HepG2 (cell line): ENCODE results near the gene GUCA1A. TPM values are rescaled to one million over a fixed set of nuclear protein-coding genes. Genes with fewer than 3 reads are reported as not detected.

ENCODE experiments used
- ATAC-seq: fragments of 200-7000 bp; cut with Tn5 transposase; 3 replicates; pipeline ENCODE4 v1.9.1; 2020; ENCODE audit warnings: mild to moderate bottlenecking, moderate library complexity
- BruUV-seq: library from RNA; stranded (reverse); fragments of 400-500 nt; replicated peaks from 2 replicates; lab custom pipeline; 2021; lab: Mats Ljungman, UMichigan
- CTCF ChIA-PET: fragments of 300-600 bp; formaldehyde crosslinking; extraction: SDS; loops from one replicate; lab custom pipeline; 2021; ENCODE audit warnings: low total read pairs, inconsistent platforms, low intra/inter-chr PET ratio; lab: Yijun Ruan, JAX
- POLR2A ChIA-PET: fragments of 350-600 bp; sonication (Branson Sonifier 250); formaldehyde crosslinking; loops from one replicate; lab custom pipeline; 2020; ENCODE audit warnings: antibody characterized with exemption, inconsistent platforms; lab: Yijun Ruan, JAX
- DNase-seq: peaks from one replicate; pipeline ENCODE4 v3.0.0-alpha.2; 2015; ENCODE audit warnings: low spot score
- FAIRE-seq: peaks from 3 replicates; lab custom pipeline; 2011; peaks lifted over from hg19 to GRCh38; lab: Jason Lieb, UNC
- H2AFZ ChIP-seq: one replicate; pipeline ENCODE4 v1.6.1; 2011; ENCODE audit warnings: low read length, inconsistent platforms
- H3K27ac ChIP-seq: fragments of 300-600 bp; 3 replicates; pipeline ENCODE4 v1.8.0; 2011; ENCODE audit warnings: mixed run types, mild to moderate bottlenecking, mixed read lengths, low read length, inconsistent platforms; ENCODE audit not compliant: insufficient read depth; ENCODE audit errors: extremely low read length
- H3K27me3 ChIP-seq, 2 experiments: fragments of 200-600 bp in 1 of 2; 2 replicates in 1 of 2; 3 replicates in 1 of 2; pipeline versions ENCODE4 v1.6.0 to v1.8.0; 2011; ENCODE audit warnings: low read length in 2 of 2, mild to moderate bottlenecking in 2 of 2, moderate library complexity in 2 of 2, inconsistent platforms in 1 of 2; ENCODE audit not compliant: insufficient read depth in 2 of 2, control insufficient read depth in 1 of 2
- H3K36me3 ChIP-seq, 2 experiments: fragments of 200-600 bp in 1 of 2; replicated peaks in 1 of 2; 2 replicates in 1 of 2; 3 replicates in 1 of 2; pipeline versions ENCODE4 v1.5.1 to v1.8.0; 2011; ENCODE audit warnings: low read length in 2 of 2, inconsistent platforms in 1 of 2; ENCODE audit not compliant: insufficient read depth in 2 of 2, control insufficient read depth in 1 of 2
- H3K4me1 ChIP-seq: 2 replicates; pipeline ENCODE4 v1.5.1; 2012; ENCODE audit warnings: low read length, inconsistent platforms; ENCODE audit not compliant: insufficient read depth
- H3K4me2 ChIP-seq: 2 replicates; pipeline ENCODE4 v1.6.0; 2011; ENCODE audit warnings: low read depth, low read length, inconsistent platforms
- H3K4me3 ChIP-seq, 3 experiments: fragments of 200-600 bp in 1 of 3; sonication (generic), shearing (Covaris generic) in 1 of 3; replicated peaks in 1 of 3; 2 replicates each; pipeline ENCODE4 v1.5.1; 2011 to 2016; ENCODE audit warnings: low read length in 3 of 3, inconsistent platforms in 2 of 3, low read depth in 2 of 3, mild to moderate bottlenecking in 2 of 3, control low read depth in 1 of 3, mixed read lengths in 1 of 3; ENCODE audit not compliant: insufficient read depth in 1 of 3
- H3K79me2 ChIP-seq: one replicate; pipeline ENCODE4 v1.6.1; 2011; ENCODE audit warnings: low read length, inconsistent platforms; ENCODE audit not compliant: insufficient read depth
- H3K9ac ChIP-seq: 2 replicates; pipeline ENCODE4 v1.6.0; 2011; ENCODE audit warnings: mild to moderate bottlenecking, low read depth, low read length, inconsistent platforms; ENCODE audit not compliant: insufficient read depth
- H3K9me3 ChIP-seq: 2 replicates; pipeline ENCODE4 v1.5.1; 2012; ENCODE audit warnings: mild to moderate bottlenecking, low read length
- H4K20me1 ChIP-seq: 2 replicates; pipeline ENCODE4 v1.6.0; 2011; ENCODE audit warnings: inconsistent platforms, mild to moderate bottlenecking, low read length, moderate library complexity; ENCODE audit not compliant: insufficient read depth
- GABPB1 ChIP-seq: IDR thresholded peaks from 2 replicates; pipeline ENCODE4 v1.6.1; 2016; ENCODE audit warnings: mild to moderate bottlenecking, missing genetic modification reagents, moderate library complexity, missing compliant biosample characterization
- NPAS2 ChIP-seq: sonication (generic); formaldehyde crosslinking; IDR thresholded peaks from 2 replicates; pipeline ENCODE4 v1.8.0; 2022; ENCODE audit warnings: mild to moderate bottlenecking, missing genetic modification reagents, borderline replicate concordance
- PLRG1 ChIP-seq: fragments of 450-650 bp; conservative IDR thresholded peaks from 2 replicates; pipeline ENCODE4 v1.6.1; 2016
- RBM22 ChIP-seq: fragments of 200-400 bp; formaldehyde crosslinking; optimal IDR thresholded peaks from 2 replicates; pipeline ENCODE3; 2017; ENCODE audit warnings: mild to moderate bottlenecking, low read length, moderate library complexity
- RFX5 ChIP-seq: IDR thresholded peaks from 2 replicates; pipeline ENCODE4 v1.6.1; 2011; ENCODE audit warnings: low read depth, low read length, improper control_type of control experiment
- ZFX ChIP-seq: sonication (generic); formaldehyde crosslinking; IDR thresholded peaks from 2 replicates; pipeline ENCODE4 v1.4.0; 2020; ENCODE audit warnings: mild to moderate bottlenecking, low read depth, missing genetic modification reagents, moderate library complexity
- ZNF460 ChIP-seq: sonication (generic); formaldehyde crosslinking; IDR thresholded peaks from 2 replicates; pipeline ENCODE4 v1.5.1; 2020; ENCODE audit warnings: missing genetic modification reagents, mild to moderate bottlenecking, borderline replicate concordance
- ZNF629 ChIP-seq: sonication (generic); formaldehyde crosslinking; conservative IDR thresholded peaks from 2 replicates; pipeline ENCODE4 v1.5.0; 2020; ENCODE audit warnings: missing genetic modification reagents
- ZNF746 ChIP-seq: sonication (generic); formaldehyde crosslinking; IDR thresholded peaks from 2 replicates; pipeline ENCODE4 v1.8.0; 2022; ENCODE audit warnings: mild to moderate bottlenecking, missing genetic modification reagents
- ZNF816 ChIP-seq: sonication (generic); formaldehyde crosslinking; IDR thresholded peaks from 2 replicates; pipeline ENCODE4 v1.8.0; 2022; ENCODE audit warnings: missing genetic modification reagents, mild to moderate bottlenecking, borderline replicate concordance
- whole genome bisulfite sequencing: methylation state at CpG from one replicate; pipeline ENCODE4 v1.1.6; 2017; ENCODE audit warnings: low lambda C conversion rate; 5-methylcytosine and 5-hydroxymethylcytosine counted together
- in situ Hi-C: cut with HindIII; loops from 2 replicates; pipeline ENCODE4 v1.10.0; 2017; ENCODE audit warnings: low pct_unique_long_range_greater_than_20kb; ENCODE audit not compliant: extremely low pct_ligation_motif_present
- intact Hi-C: fragments of 100-400 bp; cut with micrococcal nuclease; formaldehyde crosslinking; loops from one replicate; pipeline ENCODE4 v1.10.0; 2022; ENCODE audit not compliant: unreplicated experiment
- polyA plus RNA-seq, 8 experiments: library from polyadenylated mRNA; depleted of rRNA in 3 of 8; stranded (reverse) in 7 of 8; unstranded in 1 of 8; fragments of >200 nt; fragmentation: Illumina TruSeq in 4 of 8; extraction: Trizol in 4 of 8; gene quantifications; 2 replicates each; pipeline versions ENCODE4 v1.2.1 to v1.2.3, GENCODE V29; 2011 to 2016; ENCODE audit warnings: low read depth in 4 of 8, missing spikeins in 1 of 8, mixed read lengths in 1 of 8; ENCODE audit not compliant: insufficient read depth in 1 of 8
- total RNA-seq, 5 experiments: library from RNA; depleted of rRNA; stranded (reverse); fragments of >200 nt; fragmentation: Illumina TruSeq; extraction: Trizol; gene quantifications; 2 replicates each; pipeline ENCODE4 v1.2.3, GENCODE V29; 2016; ENCODE audit warnings: low read depth in 1 of 5
- TF ChIP-seq, protein P1 (sequence below): sonication (generic); formaldehyde crosslinking; IDR thresholded peaks from 2 replicates; pipeline ENCODE4 v1.4.0; 2020; ENCODE audit warnings: missing genetic modification reagents, borderline replicate concordance
- TF ChIP-seq, protein P2 (sequence below): sonication (generic); formaldehyde crosslinking; conservative IDR thresholded peaks from 2 replicates; pipeline ENCODE4 v1.8.1; 2023; ENCODE audit warnings: missing genetic modification reagents
- TF ChIP-seq, protein P3 (sequence below): sonication (generic); formaldehyde crosslinking; IDR thresholded peaks from 2 replicates; pipeline ENCODE4 v1.5.0; 2020; ENCODE audit warnings: mild to moderate bottlenecking, missing genetic modification reagents

The GUCA1A gene
- total and polyA plus RNA-seq, 2 of the 13 experiments (the other 11 are each of a cell fraction or from before 2014, with no cell fraction given): not detected

DNA sequence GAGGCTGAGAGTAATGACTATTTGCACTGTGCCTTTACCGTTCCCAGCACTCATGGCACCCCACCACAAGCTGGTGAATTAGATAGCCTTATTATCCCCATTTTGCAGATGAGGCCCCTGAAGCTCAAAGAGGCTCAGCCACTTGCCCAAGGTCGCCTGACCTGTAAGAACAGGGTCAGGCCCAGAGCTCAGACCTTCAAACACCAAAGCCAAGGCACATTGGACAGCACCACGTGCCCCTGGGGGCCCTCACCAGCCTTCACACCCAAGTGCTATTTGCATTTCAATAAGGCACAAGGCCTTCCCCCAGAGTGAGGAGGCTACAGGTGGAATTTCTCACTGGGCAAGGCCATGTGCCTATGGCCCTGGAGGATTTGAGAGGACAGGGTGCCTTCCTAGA lies 16.5 kb upstream of the GUCA1A start:
- no TSS peak for BruUV-seq
- CTCF ChIA-PET: no interaction called here
- no peak overlapping the region for H3K4me2 ChIP-seq
- H2AFZ ChIP-seq: no peak overlapping the region
- no peak overlapping the region for H3K4me3 ChIP-seq
- WGBS: 7% methylated on average over 3 of the region's 3 CpGs
- H3K79me2 ChIP-seq: no peaks in the 10 kb centered on the region
- no peaks in the 10 kb centered on the region for H4K20me1 ChIP-seq
- DNase-seq: no peak
- ATAC-seq: no peak
- peaks cover 3 to 19% of the 10 kb centered on the region in 2 experiments; a peak in 3 of 5 replicates for H3K27me3 ChIP-seq
- intact Hi-C loops: no loop called here
- H3K36me3 ChIP-seq: no peaks in the 10 kb centered on the region
- TF ChIP-seq RFX5: no peak
- TF ChIP-seq, protein P1, sequence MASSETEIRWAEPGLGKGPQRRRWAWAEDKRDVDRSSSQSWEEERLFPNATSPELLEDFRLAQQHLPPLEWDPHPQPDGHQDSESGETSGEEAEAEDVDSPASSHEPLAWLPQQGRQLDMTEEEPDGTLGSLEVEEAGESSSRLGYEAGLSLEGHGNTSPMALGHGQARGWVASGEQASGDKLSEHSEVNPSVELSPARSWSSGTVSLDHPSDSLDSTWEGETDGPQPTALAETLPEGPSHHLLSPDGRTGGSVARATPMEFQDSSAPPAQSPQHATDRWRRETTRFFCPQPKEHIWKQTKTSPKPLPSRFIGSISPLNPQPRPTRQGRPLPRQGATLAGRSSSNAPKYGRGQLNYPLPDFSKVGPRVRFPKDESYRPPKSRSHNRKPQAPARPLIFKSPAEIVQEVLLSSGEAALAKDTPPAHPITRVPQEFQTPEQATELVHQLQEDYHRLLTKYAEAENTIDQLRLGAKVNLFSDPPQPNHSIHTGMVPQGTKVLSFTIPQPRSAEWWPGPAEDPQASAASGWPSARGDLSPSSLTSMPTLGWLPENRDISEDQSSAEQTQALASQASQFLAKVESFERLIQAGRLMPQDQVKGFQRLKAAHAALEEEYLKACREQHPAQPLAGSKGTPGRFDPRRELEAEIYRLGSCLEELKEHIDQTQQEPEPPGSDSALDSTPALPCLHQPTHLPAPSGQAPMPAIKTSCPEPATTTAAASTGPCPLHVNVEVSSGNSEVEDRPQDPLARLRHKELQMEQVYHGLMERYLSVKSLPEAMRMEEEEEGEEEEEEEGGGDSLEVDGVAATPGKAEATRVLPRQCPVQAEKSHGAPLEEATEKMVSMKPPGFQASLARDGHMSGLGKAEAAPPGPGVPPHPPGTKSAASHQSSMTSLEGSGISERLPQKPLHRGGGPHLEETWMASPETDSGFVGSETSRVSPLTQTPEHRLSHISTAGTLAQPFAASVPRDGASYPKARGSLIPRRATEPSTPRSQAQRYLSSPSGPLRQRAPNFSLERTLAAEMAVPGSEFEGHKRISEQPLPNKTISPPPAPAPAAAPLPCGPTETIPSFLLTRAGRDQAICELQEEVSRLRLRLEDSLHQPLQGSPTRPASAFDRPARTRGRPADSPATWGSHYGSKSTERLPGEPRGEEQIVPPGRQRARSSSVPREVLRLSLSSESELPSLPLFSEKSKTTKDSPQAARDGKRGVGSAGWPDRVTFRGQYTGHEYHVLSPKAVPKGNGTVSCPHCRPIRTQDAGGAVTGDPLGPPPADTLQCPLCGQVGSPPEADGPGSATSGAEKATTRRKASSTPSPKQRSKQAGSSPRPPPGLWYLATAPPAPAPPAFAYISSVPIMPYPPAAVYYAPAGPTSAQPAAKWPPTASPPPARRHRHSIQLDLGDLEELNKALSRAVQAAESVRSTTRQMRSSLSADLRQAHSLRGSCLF (CRISPR knock-in tag): no peak
- no peak for TF ChIP-seq PLRG1
- TF ChIP-seq, protein P2, sequence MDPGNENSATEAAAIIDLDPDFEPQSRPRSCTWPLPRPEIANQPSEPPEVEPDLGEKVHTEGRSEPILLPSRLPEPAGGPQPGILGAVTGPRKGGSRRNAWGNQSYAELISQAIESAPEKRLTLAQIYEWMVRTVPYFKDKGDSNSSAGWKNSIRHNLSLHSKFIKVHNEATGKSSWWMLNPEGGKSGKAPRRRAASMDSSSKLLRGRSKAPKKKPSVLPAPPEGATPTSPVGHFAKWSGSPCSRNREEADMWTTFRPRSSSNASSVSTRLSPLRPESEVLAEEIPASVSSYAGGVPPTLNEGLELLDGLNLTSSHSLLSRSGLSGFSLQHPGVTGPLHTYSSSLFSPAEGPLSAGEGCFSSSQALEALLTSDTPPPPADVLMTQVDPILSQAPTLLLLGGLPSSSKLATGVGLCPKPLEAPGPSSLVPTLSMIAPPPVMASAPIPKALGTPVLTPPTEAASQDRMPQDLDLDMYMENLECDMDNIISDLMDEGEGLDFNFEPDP: 0 out of 2 replicates have a peak, but pooled peaks have one; percentile 11
- TF ChIP-seq ZNF746 (CRISPR knock-in tag): no peak
- no peak for TF ChIP-seq ZNF816 (CRISPR knock-in tag)
- TF ChIP-seq RBM22: no peak
- peak; percentile 74 for TF ChIP-seq ZNF629 (CRISPR knock-in tag)
- TF ChIP-seq, protein P3, sequence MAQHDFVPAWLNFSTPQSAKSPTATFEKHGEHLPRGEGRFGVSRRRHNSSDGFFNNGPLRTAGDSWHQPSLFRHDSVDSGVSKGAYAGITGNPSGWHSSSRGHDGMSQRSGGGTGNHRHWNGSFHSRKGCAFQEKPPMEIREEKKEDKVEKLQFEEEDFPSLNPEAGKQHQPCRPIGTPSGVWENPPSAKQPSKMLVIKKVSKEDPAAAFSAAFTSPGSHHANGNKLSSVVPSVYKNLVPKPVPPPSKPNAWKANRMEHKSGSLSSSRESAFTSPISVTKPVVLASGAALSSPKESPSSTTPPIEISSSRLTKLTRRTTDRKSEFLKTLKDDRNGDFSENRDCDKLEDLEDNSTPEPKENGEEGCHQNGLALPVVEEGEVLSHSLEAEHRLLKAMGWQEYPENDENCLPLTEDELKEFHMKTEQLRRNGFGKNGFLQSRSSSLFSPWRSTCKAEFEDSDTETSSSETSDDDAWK (CRISPR knock-in tag): no peak
- no peak for TF ChIP-seq ZNF460 (CRISPR knock-in tag)
- no peak for TF ChIP-seq GABPB1
- TF ChIP-seq ZFX: peak; percentile 26; the same call in 1 of the 2 replicates
- TF ChIP-seq NPAS2 (CRISPR knock-in tag): no peak
- TF ChIP-seq, all 625 proteins: peak for 3
- Histone ChIP-seq H3K9ac (no peak overlapping the region), H3K4me1 (peaks cover 20% of the 10 kb centered on the region), H3K27ac (no peak overlapping the region), H3K9me3 (no peaks in the 10 kb centered on the region)
- FAIRE-seq: no peak
- in situ Hi-C loops: no loop called here
- POLR2A ChIA-PET: interaction anchor here (1.2 to 1.7 kb wide), 2 partner anchors 50 to 57 kb away, joined by 3 to 4 read pairs; no protein-coding TSS in a partner anchor
